SK-N-SH (cell line): ENCODE measurements around the gene ERC2.

ENCODE experiments used
- CHD2 ChIP-seq: fragments of 150-350 bp; IDR thresholded peaks from 2 replicates; pipeline ENCODE4 v1.6.1; 2018; ENCODE audit warnings: low read length; ENCODE audit not compliant: partially characterized antibody
- CTCF ChIP-seq: fragments of 200-600 bp; sonication (generic); IDR thresholded peaks from 2 replicates; pipeline ENCODE4 v1.6.1; 2017; ENCODE audit warnings: antibody characterized with exemption, mild to moderate bottlenecking, moderate library complexity
- ELF1 ChIP-seq: IDR thresholded peaks from 2 replicates; pipeline ENCODE4 v1.4.0; 2012
- EZH2phosphoT487 ChIP-seq: fragments of 200-600 bp; sonication (generic); IDR thresholded peaks from 2 replicates; pipeline ENCODE4 v1.6.1; 2017; ENCODE audit warnings: low read depth, mixed run types, mild to moderate bottlenecking, antibody characterized with exemption, moderate library complexity, borderline replicate concordance
- GATA2 ChIP-seq: sonication (generic); formaldehyde crosslinking; IDR thresholded peaks from 2 replicates; pipeline ENCODE4 v1.5.0; 2020; ENCODE audit warnings: mild to moderate bottlenecking, missing genetic modification reagents
- MAX ChIP-seq: IDR thresholded peaks from 2 replicates; pipeline ENCODE4 v1.4.0; 2012; ENCODE audit warnings: low read depth
- NRF1 ChIP-seq: IDR thresholded peaks from 2 replicates; pipeline ENCODE4 v1.6.1; 2012; ENCODE audit warnings: low read depth, mild to moderate bottlenecking, low read length
- POLR2AphosphoS5 ChIP-seq: IDR thresholded peaks from 2 replicates; pipeline ENCODE4 v1.6.1; 2012; ENCODE audit warnings: low read depth, low read length
- SMC3 ChIP-seq: IDR thresholded peaks from 2 replicates; pipeline ENCODE4 v1.6.1; 2012; ENCODE audit warnings: low read depth, low read length, improper control_type of control experiment

GRCh38 chr3:55719006-55719405 is 749.3 kb downstream of the ERC2 start:
- no peak for TF ChIP-seq CTCF
- no peak for TF ChIP-seq ELF1
- no peak for TF ChIP-seq GATA2 (CRISPR knock-in tag)
- no peak for TF ChIP-seq MAX
- TF ChIP-seq SMC3, result no peak
- no peak for TF ChIP-seq POLR2AphosphoS5
- TF ChIP-seq EZH2phosphoT487, result no peak
- TF ChIP-seq NRF1, result no peak
- TF ChIP-seq CHD2, result no peak
